Skeletal muscle tissue (tissue), 4 donors: ENCODE results near the gene SCTR. TPM values are rescaled to one million over a fixed set of nuclear protein-coding genes. Genes with fewer than 3 reads are reported as not detected.

ENCODE experiments used
- H3K27ac ChIP-seq: one replicate; pipeline ENCODE4 v1.7.0; 2013; ENCODE audit warnings: mild to moderate bottlenecking, low read depth, low read length, inconsistent platforms
- H3K27me3 ChIP-seq, 3 donors: one replicate each; pipeline ENCODE4 v1.7.0; 2013; ENCODE audit warnings: low read length in 3 of 3; ENCODE audit not compliant: control insufficient read depth in 3 of 3, insufficient read depth in 3 of 3
- H3K36me3 ChIP-seq, 3 donors: one replicate each; pipeline ENCODE4 v1.7.0; 2013; ENCODE audit warnings: low read length in 3 of 3; ENCODE audit not compliant: control insufficient read depth in 3 of 3, insufficient read depth in 3 of 3
- H3K4me1 ChIP-seq, 3 donors: one replicate each; pipeline ENCODE4 v1.7.0; 2013; ENCODE audit warnings: low read length in 3 of 3, mild to moderate bottlenecking in 3 of 3; ENCODE audit not compliant: control insufficient read depth in 3 of 3, insufficient read depth in 3 of 3
- H3K4me3 ChIP-seq, 3 donors: one replicate each; pipeline ENCODE4 v1.7.0; 2013; ENCODE audit warnings: low read length in 3 of 3
- H3K9ac ChIP-seq, 3 donors: one replicate each; pipeline ENCODE4 v1.7.0; 2013; ENCODE audit warnings: low read length in 3 of 3, mild to moderate bottlenecking in 3 of 3, moderate library complexity in 2 of 3, low read depth in 1 of 3
- H3K9me3 ChIP-seq, 3 donors: one replicate each; pipeline ENCODE4 v1.7.0; 2013; ENCODE audit warnings: low read length in 3 of 3; ENCODE audit not compliant: control insufficient read depth in 3 of 3
- total RNA-seq: library from RNA; depleted of rRNA; stranded (reverse); fragments of >200 nt; gene quantifications from one replicate; pipeline ENCODE4 v1.2.3, GENCODE V29; 2014
- donor health status: Osteomylitis.

Gene SCTR
- total RNA-seq, 1 donor from 2014 or later, result not detected

DNA sequence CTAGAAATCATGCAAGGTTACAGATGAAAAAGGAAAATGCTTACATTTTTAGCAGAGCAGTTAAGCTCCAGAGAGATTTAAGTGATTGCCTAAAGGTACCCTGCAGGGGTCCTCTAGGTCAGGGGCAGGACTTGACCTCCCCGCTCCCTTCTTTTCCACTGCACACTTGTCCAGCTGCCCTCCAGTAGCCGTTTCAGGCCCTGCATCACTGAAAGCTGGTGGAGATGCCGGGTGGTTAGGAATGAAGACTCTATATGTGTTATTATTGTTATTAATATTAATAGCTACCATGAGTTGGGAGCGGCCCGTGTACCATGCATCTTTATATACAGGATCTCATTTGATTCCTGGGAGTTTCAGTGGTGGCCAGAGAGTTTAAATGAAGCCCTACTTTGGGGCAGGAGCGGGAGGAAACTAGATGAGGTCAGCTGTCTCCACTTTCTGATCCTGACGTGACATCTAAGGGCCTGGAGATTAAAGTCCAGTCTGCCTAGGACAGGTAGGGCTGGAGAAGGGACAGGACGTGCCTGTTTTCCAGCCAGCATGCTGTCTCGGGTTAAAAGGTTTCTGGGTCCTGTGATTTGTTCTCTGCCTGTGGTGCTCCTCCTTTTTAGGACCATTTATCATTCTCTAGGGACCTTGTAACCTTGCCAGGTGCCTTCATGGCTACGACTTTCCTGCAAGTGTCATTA lies 90.5 kb downstream of the SCTR start:
- H3K36me3 ChIP-seq, result no peaks in the 10 kb centered on the region
- no peak overlapping the region for H3K27ac ChIP-seq
- no peak overlapping the region for H3K4me3 ChIP-seq
- peaks cover 6 to 19% (median 13%) of the 10 kb centered on the region in 3 donors for H3K4me1 ChIP-seq
- no peak overlapping the region for H3K9ac ChIP-seq
- H3K27me3 ChIP-seq, result peaks cover 0 to 2% (median 0%) of the 10 kb centered on the region in 3 donors
- H3K9me3 ChIP-seq, result no peaks in the 10 kb centered on the region

DNA sequence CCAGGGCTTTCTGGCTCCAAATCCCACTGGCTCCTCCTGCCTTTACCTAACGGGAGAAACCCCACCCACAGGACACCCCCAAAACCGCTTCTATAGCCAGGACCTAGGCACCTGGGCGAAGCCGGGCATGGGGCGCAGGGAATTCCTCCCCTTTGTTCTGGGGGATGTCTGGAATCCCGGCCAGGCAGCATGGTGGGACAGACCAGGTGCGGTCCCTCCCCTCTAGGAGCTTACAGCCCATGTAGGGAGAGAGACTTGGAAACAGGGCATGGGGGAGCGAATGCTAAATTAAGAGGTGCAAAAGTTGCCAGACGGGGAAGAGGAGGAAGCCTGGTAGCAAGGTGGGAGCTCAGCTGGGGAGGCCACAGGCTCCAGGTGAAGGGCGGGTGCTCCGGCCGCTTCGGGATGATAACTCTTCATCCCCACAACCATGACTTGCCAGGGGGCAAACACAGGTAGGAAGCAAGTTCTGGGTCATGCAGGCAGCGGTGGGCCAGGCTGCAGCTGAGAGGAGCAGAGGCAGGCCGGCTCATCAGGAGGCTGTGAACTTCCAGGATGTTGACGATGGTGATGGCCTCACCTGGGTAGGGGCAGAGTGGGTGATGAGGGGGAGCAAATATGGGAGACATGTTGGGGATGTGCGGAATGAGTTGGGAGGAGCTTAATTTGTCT lies 91.3 kb downstream of the SCTR start:
- no peaks in the 10 kb centered on the region for H3K9me3 ChIP-seq
- H3K4me1 ChIP-seq, result peaks cover 6 to 19% (median 15%) of the 10 kb centered on the region in 3 donors
- H3K36me3 ChIP-seq, result no peaks in the 10 kb centered on the region
- H3K9ac ChIP-seq, result no peak overlapping the region
- H3K27me3 ChIP-seq, result peaks cover 0 to 2% (median 0%) of the 10 kb centered on the region in 3 donors
- H3K27ac ChIP-seq, result no peak overlapping the region
- H3K4me3 ChIP-seq, result no peak overlapping the region

DNA sequence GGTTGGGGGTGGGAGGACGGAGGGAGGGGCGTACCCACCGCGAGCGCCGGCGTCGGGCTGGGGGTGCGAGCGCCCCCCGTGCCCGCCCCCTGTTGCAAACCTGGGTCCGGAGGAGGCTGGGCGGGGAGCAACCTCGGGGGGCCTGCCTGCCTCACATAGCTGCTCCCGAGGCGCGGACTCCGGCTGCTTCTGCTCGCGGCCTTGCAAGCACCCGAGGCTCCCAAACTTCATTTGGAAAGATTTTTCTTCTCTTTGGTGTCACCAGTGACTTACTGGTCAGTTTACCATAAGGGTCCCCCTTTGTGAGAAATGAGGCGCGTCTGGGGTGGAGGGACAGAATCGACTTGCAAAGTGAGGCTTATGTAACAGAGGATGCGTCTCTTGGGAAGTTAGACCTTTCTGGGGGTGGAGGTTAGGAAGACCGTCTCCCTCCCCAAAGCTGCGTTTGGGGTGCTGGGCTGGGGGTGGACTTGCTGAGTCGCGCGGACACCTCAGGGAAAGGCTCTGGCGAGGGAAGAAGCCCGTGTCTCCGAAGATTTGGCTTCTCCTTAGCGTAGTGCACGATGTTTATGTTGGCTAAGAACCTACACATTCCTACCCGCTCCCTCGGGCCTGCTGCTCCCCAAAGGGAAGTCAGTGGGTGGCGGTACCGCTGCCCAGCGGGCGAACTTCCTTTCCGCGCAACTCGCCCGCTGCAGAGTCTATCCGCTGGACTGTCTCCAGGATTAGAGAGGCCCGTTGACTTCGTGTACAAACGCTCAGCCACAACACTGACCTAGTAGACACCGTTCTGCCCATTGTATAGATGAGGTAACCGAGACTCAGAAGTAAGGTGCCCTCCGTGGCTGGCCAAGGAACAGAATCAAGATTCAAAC lies 92.1 kb downstream of the SCTR start:
- H3K36me3 ChIP-seq, result no peaks in the 10 kb centered on the region
- H3K27ac ChIP-seq, result peak overlapping the region; percentile 51
- peaks cover 0 to 2% (median 0%) of the 10 kb centered on the region in 3 donors for H3K27me3 ChIP-seq
- H3K4me1 ChIP-seq, result peaks cover 6 to 19% (median 15%) of the 10 kb centered on the region in 3 donors
- H3K9ac ChIP-seq, result peak overlapping the region in 2 of 3 donors; percentile 38 to 60
- peak overlapping the region; percentile 59 to 64 (median 59) for H3K4me3 ChIP-seq
- H3K9me3 ChIP-seq, result no peaks in the 10 kb centered on the region

DNA sequence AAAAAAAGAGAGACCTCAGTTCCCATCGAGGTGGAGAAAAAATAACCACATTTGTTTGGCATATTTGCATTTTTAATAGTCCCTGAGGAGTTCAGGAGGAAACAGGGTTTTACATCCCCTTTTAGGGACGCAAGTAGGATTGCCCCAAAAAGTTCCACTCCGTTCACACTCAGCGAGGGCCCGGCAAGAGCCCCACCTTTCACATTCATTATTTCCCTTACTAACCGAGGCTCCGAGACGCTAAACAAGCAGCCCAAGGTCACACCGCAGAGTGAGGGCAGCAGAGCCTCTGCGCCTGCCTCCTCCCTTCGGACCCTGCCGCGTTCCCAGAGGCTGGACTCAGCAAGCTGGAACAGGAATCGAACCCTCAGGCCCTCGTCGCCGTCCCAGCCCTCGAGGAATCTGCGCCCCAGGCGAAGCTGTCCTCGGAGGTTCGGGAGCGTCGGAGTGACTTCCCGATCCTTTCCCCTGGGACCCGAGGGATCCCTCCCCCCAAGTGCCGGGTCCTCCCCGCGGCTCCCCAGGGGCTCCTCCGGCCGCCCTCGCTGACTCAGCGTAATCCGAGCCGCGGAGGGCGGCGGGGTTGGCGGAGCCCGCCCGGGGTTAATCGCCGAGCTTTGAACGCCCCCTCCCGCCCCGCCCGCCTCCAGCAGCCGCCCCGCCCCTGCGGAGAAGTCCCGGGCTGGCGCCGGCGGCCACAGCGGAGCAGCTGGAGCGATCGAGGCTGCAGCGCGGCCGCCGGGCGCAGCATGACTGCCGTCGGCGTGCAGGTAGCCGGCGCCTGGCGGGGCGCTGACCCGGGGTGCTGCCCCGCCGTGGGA lies 92.9 kb downstream of the SCTR start, which contains the start of gene TMEM37:
TSS of gene TMEM37 (plus strand) at position 700 of the 821 bp plus-strand sequence. CDS start at position 750, 50 bp downstream.
- Histone ChIP-seq H3K4me3 (peak within 1 kb of the TSS; percentile 63 to 78 (median 75)), H3K9me3 (no peaks in the 10 kb centered on the region), H3K36me3 (no peaks in the 10 kb centered on the region), H3K27ac (peak within 1 kb of the TSS; percentile 54), H3K27me3 (peaks cover 0 to 2% (median 0%) of the 10 kb centered on the region in 3 donors), H3K9ac (peak within 1 kb of the TSS; percentile 50 to 78 (median 74)), H3K4me1 (peaks cover 6 to 21% (median 15%) of the 10 kb centered on the region in 3 donors)

DNA sequence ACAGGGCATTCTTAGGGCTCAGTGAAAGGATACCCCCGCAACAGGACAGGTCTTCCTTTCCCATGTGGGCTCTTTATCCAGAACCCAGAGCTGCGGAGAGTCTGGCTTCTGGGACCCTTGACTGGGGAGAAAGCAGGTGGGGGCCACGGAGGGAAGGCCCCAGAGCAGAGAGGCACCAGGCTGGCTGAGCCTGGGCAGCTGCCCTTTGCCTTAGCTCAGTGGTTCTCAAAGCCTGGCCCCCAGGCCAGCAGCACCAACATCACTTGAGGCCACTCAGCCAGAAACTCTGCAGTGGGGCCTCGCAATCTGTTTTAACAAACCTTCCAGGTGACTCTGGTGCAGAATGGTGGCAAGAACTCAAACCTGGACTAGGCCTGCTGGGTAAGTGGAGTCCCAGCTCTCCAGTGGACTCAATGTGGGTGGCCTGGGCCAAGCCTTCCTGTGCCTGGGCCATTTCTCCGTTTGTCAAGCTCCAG lies 94.2 kb downstream of the SCTR start:
- Histone ChIP-seq H3K4me3 (no peak overlapping the region), H3K27ac (peak overlapping the region; percentile 52), H3K9me3 (no peaks in the 10 kb centered on the region), H3K9ac (no peak overlapping the region), H3K4me1 (peaks cover 6 to 15% (median 14%) of the 10 kb centered on the region in 3 donors), H3K36me3 (no peaks in the 10 kb centered on the region), H3K27me3 (peaks cover 0 to 2% (median 0%) of the 10 kb centered on the region in 3 donors)

DNA sequence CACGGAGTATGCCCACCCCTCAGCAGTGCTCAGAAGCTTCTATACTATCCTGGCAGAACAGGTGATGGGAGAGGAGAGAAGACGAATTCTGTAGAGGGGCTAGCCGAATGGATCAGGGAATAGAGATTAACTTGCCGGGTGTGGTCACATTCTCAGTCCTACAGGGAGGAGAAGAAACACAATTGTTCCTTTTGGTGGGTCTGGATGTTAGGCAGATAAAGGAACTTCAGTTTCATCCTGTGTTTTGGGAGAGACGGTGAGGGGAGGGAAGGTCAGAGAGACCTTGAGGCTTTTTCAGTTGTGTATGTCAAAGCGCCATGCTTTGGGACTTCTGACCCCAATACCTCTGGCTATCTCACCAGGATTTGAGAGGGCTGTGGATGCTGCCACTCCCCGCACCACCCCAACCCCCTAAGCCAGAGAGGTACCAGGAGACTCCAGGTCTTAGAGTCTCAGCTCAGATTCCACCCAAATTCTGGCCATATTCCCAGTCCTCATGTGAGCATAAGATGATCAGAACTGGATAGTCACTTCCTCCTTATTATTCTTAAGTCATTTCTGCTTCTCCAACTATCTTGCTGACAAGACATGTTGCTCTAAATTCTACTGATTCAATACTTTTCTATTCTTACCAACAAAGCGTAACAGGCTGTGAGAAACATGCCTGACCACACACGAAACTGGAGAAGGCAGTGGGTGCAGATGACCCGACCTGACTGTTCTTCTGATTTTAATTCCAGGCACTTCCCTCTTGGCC lies 94.9 kb downstream of the SCTR start:
- H3K27me3 ChIP-seq, result peaks cover 0 to 2% (median 0%) of the 10 kb centered on the region in 3 donors
- H3K4me1 ChIP-seq, result peaks cover 6 to 15% (median 11%) of the 10 kb centered on the region in 3 donors
- no peak overlapping the region for H3K9ac ChIP-seq
- H3K4me3 ChIP-seq, result no peak overlapping the region
- no peaks in the 10 kb centered on the region for H3K9me3 ChIP-seq
- H3K36me3 ChIP-seq, result no peaks in the 10 kb centered on the region
- peak overlapping the region; percentile 52 for H3K27ac ChIP-seq

DNA sequence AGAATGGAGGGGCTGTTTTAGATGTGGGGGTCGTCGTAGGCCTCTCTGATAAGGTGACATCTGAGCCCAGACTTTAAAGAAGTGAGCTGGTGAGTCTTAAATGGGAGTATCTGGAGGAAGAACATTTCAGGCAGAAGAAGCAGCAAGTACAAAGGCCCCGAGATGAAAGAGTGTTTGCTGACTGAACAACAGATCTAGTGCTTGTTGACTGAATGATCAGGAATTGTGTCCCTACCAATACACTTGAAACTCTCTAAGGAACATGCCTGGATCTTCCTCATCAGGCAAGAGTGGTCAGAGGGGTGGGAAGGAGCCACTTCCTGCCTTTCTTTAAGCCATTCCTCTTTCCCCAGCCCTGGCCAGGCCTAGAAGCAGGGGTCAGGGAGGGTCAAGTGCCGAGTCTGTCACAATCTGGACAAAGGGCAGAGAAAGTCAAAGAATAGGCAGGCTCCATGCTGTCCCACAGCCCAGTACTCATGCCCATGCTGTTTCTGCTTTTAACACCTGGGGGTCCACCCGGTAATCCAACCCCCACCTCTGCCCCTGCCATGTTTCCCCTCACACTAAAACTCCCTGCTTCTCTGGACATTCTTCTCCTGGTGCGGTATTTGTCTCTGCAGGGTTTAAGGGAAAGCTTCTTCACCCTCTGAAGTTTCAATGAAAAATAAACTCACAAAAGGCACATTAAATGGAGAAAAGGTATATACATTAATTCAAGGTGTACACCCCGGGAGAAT lies 95.6 kb downstream of the SCTR start:
- Histone ChIP-seq H3K27ac (peak overlapping the region; percentile 28), H3K9me3 (no peaks in the 10 kb centered on the region), H3K4me1 (peaks cover 6 to 15% (median 11%) of the 10 kb centered on the region in 3 donors), H3K9ac (no peak overlapping the region), H3K4me3 (no peak overlapping the region), H3K27me3 (peaks cover 0 to 2% (median 0%) of the 10 kb centered on the region in 3 donors), H3K36me3 (no peaks in the 10 kb centered on the region)

DNA sequence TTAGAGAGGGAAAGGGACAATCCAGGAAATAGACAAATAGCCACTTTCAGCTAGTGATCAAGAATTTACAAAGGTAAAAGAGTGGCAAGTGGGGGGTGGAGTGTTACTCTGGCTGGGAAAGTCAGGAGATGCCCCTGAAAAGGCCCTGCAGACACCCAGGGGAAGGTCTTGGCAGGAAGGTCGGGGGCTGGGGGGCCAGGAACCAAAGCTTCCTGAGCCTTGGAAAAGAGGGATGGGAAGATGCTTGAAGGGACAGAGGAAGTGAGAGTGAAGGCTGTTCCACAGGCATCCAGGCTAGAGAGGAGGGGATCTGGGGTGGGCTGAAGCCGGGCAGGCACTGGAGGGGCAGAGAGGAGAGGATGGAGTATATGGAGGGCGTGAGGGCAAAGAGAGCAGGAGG lies 96.5 kb downstream of the SCTR start:
- Histone ChIP-seq H3K4me3 (no peak overlapping the region), H3K4me1 (peaks cover 6 to 15% (median 11%) of the 10 kb centered on the region in 3 donors), H3K27me3 (no peaks in the 10 kb centered on the region), H3K9ac (no peak overlapping the region), H3K27ac (no peak overlapping the region), H3K36me3 (no peaks in the 10 kb centered on the region), H3K9me3 (no peaks in the 10 kb centered on the region)
